CD4-positive, alpha-beta T cell treated with Interferon gamma for 1 hour (primary cell): ENCODE results near the gene TOR2A.

ENCODE experiments used
- DNase-seq: peaks from one replicate; pipeline ENCODE4 v3.0.0-alpha.2; 2020

TOR2A gene

GRCh38 chr9:127741831-127742434 is 6.8 kb upstream of the TOR2A start:
- no peak for DNase-seq

- no peak for DNase-seq
These were observed 4.7 kb upstream of the TOR2A start for GRCh38 chr9:127739614-127740330.

- no peak for DNase-seq
These were observed 3.6 kb upstream of the TOR2A start for GRCh38 chr9:127738666-127739065.

GRCh38 chr9:127735530-127736185 is 564 bp upstream of the TOR2A start:
- no peak for DNase-seq

- no peak for DNase-seq
These were observed 797 bp downstream of the TOR2A start for GRCh38 chr9:127734247-127734746.

GRCh38 chr9:127733614-127734013 is 1.5 kb downstream of the TOR2A start:
- no peak for DNase-seq

- no peak for DNase-seq
These were observed 2.6 kb downstream of the TOR2A start for GRCh38 chr9:127732444-127732843.

- no peak for DNase-seq
These were observed 3.2 kb downstream of the TOR2A start for GRCh38 chr9:127731938-127732337.

- no peak for DNase-seq
These were observed 4.2 kb downstream of the TOR2A start for GRCh38 chr9:127730799-127731410.

- no peak for DNase-seq
These were observed 4.8 kb downstream of the TOR2A start for GRCh38 chr9:127730262-127730661.

- no peak for DNase-seq
These were observed 5.4 kb downstream of the TOR2A start for GRCh38 chr9:127729522-127730256.

GRCh38 chr9:127728808-127729207 is 6.3 kb downstream of the TOR2A start:
- DNase-seq: no peak

GRCh38 chr9:127726871-127727270 is 8.2 kb downstream of the TOR2A start:
- DNase-seq: no peak

GRCh38 chr9:127724012-127724411 is 11.1 kb downstream of the TOR2A start:
- DNase-seq: no peak

- no peak for DNase-seq
These were observed 11.7 kb downstream of the TOR2A start for GRCh38 chr9:127723444-127723843.

- no peak for DNase-seq
These were observed 12.1 kb downstream of the TOR2A start for GRCh38 chr9:127723013-127723412.

GRCh38 chr9:127722055-127722745 is 12.9 kb downstream of the TOR2A start:
- no peak for DNase-seq

- no peak for DNase-seq
These were observed 13.7 kb downstream of the TOR2A start for GRCh38 chr9:127721391-127721821.

- DNase-seq: no peak
These were observed 14.2 kb downstream of the TOR2A start for GRCh38 chr9:127720865-127721227.

- no peak for DNase-seq
These were observed 14.8 kb downstream of the TOR2A start for GRCh38 chr9:127720031-127720864.

GRCh38 chr9:127717766-127718165 is 17.3 kb downstream of the TOR2A start:
- no peak for DNase-seq
